Activated naive CD4-positive, alpha-beta T cell treated with anti-CD3 and anti-CD28 coated beads, Interleukin-2, amount 50 U/mL, for 72 hours (primary cell): Measurements from ENCODE around the gene MTAP. TPM values are rescaled to one million over a fixed set of nuclear protein-coding genes. Genes with fewer than 3 reads are reported as not detected.
A peak's percentile ranks its signal among the peaks of the same experiment; 100 is the strongest.

Experiments
- ATAC-seq, 2 donors: fragments of 150-1000 bp; cut with Tn5 transposase; 2 replicates each; pipeline ENCODE4 v1.10.0; 2021; ENCODE audit warnings: mild to moderate bottlenecking in 2 of 2, moderate library complexity in 2 of 2
- DNase-seq, 2 donors: peaks; one replicate each; pipeline ENCODE4 v3.0.0; 2021 to 2022; ENCODE audit warnings: low spot score in 2 of 2
- H3K27ac Mint-ChIP-seq, 2 donors: one replicate each; pipeline ENCODE4 v1.8.0; 2022; ENCODE audit warnings: mild to moderate bottlenecking in 2 of 2, mixed read lengths in 2 of 2
- H3K36me3 Mint-ChIP-seq, 2 donors: one replicate each; pipeline ENCODE4 v1.8.0; 2022; ENCODE audit warnings: mixed read lengths in 2 of 2
- H3K9me3 Mint-ChIP-seq, 2 donors: one replicate each; pipeline ENCODE4 v1.8.0; 2022; ENCODE audit warnings: mixed read lengths in 2 of 2
- total RNA-seq, 2 donors: library from RNA; stranded (reverse); gene quantifications; one replicate each; pipeline ENCODE4 v1.2.3, GENCODE V29; 2022

Gene MTAP
- total RNA-seq, 2 donors from 2014 or later: 50.2 to 56.8 TPM

DNA sequence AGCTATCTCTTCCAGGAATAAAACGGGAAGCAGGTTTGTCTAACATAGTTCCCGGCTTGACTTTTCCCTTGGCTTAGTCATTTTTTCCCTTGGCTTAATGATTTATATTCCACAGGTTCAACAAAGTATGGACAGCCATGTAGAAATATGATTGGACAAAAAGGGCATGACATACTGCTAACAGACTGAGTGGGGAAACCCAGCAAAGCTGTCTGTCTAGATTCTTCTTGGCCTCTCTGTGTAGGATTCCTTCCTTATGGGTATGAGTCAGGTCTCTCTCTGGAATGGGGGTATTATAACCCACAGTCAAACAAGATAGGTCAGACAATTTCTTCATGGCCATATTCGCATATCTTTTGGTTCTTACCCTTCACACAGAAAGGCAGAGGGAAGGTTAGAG is 5.7 kb upstream of the MTAP start:
- Mint-ChIP-seq H3K9me3 (no peaks in the 10 kb centered on the region), H3K27ac (no peak overlapping the region), H3K36me3 (peaks cover 0 to 4% of the 10 kb centered on the region in 2 donors)
- DNase-seq (no peak), ATAC-seq (no peak)

DNA sequence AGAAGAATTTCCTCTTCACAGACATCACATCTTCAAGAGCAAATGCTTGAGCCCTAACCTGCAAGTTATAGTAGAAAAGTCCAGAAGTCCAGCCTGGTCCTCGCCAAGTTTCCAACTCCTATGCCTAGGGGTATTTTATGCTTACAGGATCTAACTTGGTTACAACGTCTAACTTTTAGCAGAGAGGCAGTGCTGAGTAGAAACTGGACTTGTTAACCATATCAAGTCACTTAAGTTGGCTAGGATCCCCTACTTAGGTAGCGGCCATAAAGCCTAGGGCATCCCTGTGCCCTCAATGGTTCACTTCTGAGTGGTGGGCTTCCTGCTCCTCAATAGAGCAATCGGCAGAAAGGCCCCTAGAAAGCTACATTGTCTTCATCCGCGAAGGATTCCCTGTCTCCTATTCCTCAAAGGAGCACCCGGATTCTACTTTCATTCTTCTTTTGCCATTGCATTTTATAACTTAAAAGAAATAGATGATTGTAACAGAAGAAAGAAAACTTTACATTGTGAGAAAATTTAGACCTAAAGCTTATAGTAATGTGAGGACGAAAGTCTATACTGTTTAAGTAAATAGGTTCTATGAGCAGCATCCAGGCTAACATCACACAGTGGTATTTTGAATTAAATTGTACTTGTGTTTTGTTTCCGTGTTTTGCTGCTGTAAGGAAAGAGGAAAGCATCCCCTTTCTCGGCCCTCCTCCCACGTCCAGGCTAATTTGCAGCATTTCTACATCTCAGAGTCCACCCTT is 1.3 kb upstream of the MTAP start:
- H3K36me3 Mint-ChIP-seq: peaks cover 21 to 22% of the 10 kb centered on the region in 2 donors
- ATAC-seq (no peak), DNase-seq (no peak)
- H3K9me3 Mint-ChIP-seq: no peaks in the 10 kb centered on the region
- H3K27ac Mint-ChIP-seq: peak overlapping the region in 1 of 2 donors; percentile 89

- DNase-seq: peak in 1 of 2 donors; percentile 61
- peak; percentile 11 to 23 for ATAC-seq
- peak overlapping the region; percentile 88 to 89 for H3K27ac Mint-ChIP-seq
- H3K9me3 Mint-ChIP-seq: no peaks in the 10 kb centered on the region
- H3K36me3 Mint-ChIP-seq: peaks cover 21 to 27% of the 10 kb centered on the region in 2 donors
These were observed 586 bp upstream of the MTAP start for GRCh38 chr9:21801683-21802417.

- H3K9me3 Mint-ChIP-seq: no peaks in the 10 kb centered on the region
- no peak for ATAC-seq
- no peak for DNase-seq
- H3K36me3 Mint-ChIP-seq: peaks cover 21 to 32% of the 10 kb centered on the region in 2 donors
- peak overlapping the region; percentile 89 to 98 for H3K27ac Mint-ChIP-seq
These were observed 1.2 kb downstream of the MTAP start for GRCh38 chr9:21803649-21804048.

DNA sequence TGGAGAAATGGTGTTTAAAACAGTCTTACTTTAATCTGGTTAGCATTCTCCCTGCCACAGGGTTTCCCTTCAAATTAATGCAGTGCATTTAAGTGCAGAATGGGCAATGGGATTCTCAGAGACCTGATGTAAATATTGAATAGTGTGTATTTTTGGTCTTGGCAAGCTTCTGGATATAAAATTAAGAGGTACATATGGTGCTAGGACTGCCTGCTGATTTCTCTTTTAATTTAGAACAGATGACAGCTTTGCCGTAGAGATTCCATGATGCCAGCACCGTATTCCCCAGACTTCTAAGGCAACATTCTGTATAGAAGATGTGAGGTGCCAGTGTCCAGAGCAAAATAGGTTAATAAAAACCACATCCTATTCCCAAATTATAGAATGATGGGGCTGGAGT is 1.9 kb downstream of the MTAP start:
- no peak for ATAC-seq
- H3K27ac Mint-ChIP-seq: no peak overlapping the region

DNA sequence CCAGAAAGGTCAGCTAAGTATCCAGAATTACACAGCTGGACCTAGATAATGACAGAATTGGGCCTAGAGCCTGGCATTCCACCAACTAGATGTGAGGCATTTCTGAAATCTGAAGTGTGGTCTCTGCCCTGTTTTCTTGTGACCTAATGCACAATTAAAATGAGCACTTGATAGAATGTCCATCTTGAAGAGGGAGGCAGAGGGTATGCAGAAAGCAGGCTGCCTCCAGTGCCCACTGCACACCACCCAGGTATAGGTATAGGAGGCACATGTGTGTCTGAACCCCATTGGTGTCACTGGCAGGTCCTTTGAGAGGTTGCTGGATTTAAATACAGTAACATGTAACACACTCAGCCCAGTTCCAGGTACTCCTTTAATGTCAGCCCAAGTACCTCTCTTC is 2.4 kb downstream of the MTAP start:
- no peaks in the 10 kb centered on the region for H3K9me3 Mint-ChIP-seq
- H3K27ac Mint-ChIP-seq: no peak overlapping the region
- ATAC-seq (no peak), DNase-seq (no peak)
- H3K36me3 Mint-ChIP-seq: peaks cover 21 to 39% of the 10 kb centered on the region in 2 donors

More for the DNA sequence above, 1.9 kb downstream of the MTAP start:
- peaks cover 21 to 37% of the 10 kb centered on the region in 2 donors for H3K36me3 Mint-ChIP-seq
- DNase-seq: no peak
- no peaks in the 10 kb centered on the region for H3K9me3 Mint-ChIP-seq

GRCh38 chr9:21806644-21807043 is 4.2 kb downstream of the MTAP start:
- Mint-ChIP-seq H3K36me3 (peaks cover 19 to 50% of the 10 kb centered on the region in 2 donors), H3K27ac (peak overlapping the region; percentile 34 to 50), H3K9me3 (no peaks in the 10 kb centered on the region)

DNA sequence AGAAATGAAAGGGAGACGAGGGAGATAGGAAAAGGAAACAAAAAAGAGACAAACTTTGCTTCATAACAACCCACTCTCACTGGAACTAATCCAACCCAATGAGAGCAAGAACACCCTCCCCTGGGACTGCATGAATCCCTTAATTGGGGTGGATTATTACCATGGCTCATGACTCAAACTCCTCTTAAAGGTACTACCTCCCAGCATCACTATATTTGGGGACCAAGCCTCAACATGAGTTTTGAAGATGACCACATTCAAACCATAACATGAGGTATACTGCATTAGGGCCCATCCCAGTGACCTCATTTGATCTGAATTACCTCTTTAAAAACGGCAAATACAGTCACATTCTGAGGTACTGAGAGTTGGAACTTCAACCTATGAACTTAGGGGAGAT is 8.0 kb downstream of the MTAP start:
- H3K27ac Mint-ChIP-seq: peak overlapping the region; percentile 50 to 69

More at GRCh38 chr9:21806644-21807043, 4.2 kb downstream of the MTAP start:
- no peak for DNase-seq
- ATAC-seq: no peak

DNA sequence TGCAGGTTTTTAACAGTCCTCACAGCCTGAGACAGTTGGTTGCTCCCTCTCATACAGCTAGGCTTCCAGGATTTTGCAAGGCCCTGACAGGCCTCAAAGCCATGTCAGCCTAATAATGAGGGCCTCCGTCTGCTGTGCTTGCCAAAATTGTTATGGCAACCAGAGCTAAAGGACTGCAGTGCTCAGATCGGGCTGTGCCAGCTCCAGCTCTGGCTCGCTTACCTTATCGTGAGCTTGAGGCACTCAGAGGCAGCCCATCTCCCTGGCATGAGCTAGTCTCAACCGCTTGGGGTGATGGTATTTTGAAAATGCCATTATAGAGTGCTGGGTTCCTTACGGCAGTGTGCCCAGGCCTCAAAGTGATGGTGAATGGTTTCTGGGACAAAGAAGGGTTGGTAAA is 8.4 kb downstream of the MTAP start:
- Mint-ChIP-seq H3K27ac (peak overlapping the region in 1 of 2 donors; percentile 50), H3K36me3 (peaks cover 5 to 48% of the 10 kb centered on the region in 2 donors), H3K9me3 (no peaks in the 10 kb centered on the region)
- DNase-seq (no peak), ATAC-seq (no peak)

More for the DNA sequence above, 8.0 kb downstream of the MTAP start:
- DNase-seq (no peak), ATAC-seq (peak; percentile 37 to 42)
- Mint-ChIP-seq H3K36me3 (peaks cover 5 to 48% of the 10 kb centered on the region in 2 donors), H3K9me3 (no peaks in the 10 kb centered on the region)

- ATAC-seq (no peak), DNase-seq (no peak)
- peaks cover 5 to 51% of the 10 kb centered on the region in 2 donors for H3K36me3 Mint-ChIP-seq
- peak overlapping the region in 1 of 2 donors; percentile 57 for H3K27ac Mint-ChIP-seq
- no peaks in the 10 kb centered on the region for H3K9me3 Mint-ChIP-seq
These were observed 9.5 kb downstream of the MTAP start for GRCh38 chr9:21811914-21812313.

DNA sequence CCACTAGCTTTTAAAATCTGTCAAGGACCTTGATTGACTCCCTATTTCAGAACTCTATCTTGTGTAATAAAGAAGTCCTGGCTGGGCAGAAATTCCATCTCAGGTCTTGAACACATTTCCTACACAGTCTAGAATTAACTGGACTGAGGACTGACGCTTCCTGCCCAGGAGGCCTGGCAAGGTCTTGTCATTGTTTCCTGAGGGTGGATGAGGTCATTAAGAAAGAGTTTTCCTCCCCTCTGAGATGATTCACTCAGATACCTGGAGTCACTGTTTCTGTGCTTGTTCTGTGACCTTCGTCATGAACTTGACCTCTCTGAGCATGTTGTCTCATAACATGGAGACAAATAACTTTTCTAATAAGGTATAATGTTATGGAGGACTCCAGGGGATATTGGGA is 10.0 kb downstream of the MTAP start:
- DNase-seq (no peak), ATAC-seq (peak; percentile 50 to 75)
- no peaks in the 10 kb centered on the region for H3K9me3 Mint-ChIP-seq
- peak overlapping the region in 1 of 2 donors; percentile 57 for H3K27ac Mint-ChIP-seq
- H3K36me3 Mint-ChIP-seq: peaks cover 5 to 52% of the 10 kb centered on the region in 2 donors

DNA sequence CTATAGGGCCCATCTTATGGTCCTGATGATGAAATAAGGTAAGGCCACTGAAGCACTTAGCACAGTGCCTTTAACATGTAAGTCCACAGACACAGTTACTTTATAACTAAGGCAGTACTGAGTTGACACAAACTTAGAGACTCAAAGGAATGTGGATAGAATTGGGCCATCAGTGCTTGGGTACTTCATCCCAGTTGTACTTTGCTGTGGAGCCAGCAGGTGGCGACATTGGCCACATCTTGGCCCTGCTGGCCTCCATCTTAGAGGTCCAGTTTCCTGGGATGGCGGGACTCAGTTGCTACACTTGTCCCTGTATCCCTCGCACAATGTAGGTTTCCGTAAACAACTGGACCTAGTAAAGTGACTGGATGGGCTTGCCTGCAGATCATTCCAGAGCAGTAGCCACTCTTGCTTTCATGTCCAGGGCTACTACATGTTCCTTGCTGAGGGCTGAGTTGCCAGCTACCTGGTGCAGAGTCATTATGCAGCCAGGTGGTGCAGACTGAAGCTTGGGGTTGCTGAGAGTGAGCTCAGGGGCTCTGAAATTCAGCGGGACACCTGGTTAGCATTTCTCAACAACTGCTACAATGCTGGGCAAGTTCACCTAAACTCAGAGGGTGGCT is 10.6 kb downstream of the MTAP start:
- DNase-seq (peak; percentile 67 to 74), ATAC-seq (peak; percentile 31 to 53)
- no peaks in the 10 kb centered on the region for H3K9me3 Mint-ChIP-seq
- H3K27ac Mint-ChIP-seq: peak overlapping the region in 1 of 2 donors; percentile 57
- peaks cover 5 to 56% of the 10 kb centered on the region in 2 donors for H3K36me3 Mint-ChIP-seq

- Mint-ChIP-seq H3K9me3 (no peaks in the 10 kb centered on the region), H3K27ac (no peak overlapping the region), H3K36me3 (peaks cover 8 to 57% of the 10 kb centered on the region in 2 donors)
- DNase-seq: peak in 1 of 2 donors; percentile 59
- no peak for ATAC-seq
These were observed 11.4 kb downstream of the MTAP start for GRCh38 chr9:21813575-21814473.

- Mint-ChIP-seq H3K36me3 (peaks cover 25 to 62% of the 10 kb centered on the region in 2 donors), H3K27ac (no peak overlapping the region), H3K9me3 (no peaks in the 10 kb centered on the region)
- no peak for ATAC-seq
- no peak for DNase-seq
These were observed 13.2 kb downstream of the MTAP start for GRCh38 chr9:21815643-21816042.

DNA sequence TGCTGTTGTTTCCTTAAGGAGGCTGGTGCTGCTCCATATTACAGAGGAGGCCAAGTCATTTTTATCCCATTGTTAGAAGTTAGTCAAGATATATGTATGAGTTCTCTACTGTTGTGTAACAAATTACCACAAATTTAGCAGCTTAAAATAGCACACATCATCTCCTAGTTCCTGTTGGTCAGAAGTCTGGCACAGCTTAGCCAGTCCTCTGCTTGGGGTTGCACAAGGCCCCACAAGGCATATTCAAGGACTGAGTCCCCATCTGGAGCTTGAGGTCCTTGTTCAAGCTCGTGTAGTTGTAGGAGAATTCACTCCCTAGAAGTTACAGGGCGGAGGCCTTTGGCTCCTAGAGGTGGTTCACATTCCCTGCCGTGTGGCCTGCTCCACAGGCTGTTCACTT is 14.7 kb downstream of the MTAP start:
- DNase-seq (no peak), ATAC-seq (no peak)
- Mint-ChIP-seq H3K36me3 (peaks cover 31 to 66% of the 10 kb centered on the region in 2 donors), H3K27ac (no peak overlapping the region), H3K9me3 (no peaks in the 10 kb centered on the region)

DNA sequence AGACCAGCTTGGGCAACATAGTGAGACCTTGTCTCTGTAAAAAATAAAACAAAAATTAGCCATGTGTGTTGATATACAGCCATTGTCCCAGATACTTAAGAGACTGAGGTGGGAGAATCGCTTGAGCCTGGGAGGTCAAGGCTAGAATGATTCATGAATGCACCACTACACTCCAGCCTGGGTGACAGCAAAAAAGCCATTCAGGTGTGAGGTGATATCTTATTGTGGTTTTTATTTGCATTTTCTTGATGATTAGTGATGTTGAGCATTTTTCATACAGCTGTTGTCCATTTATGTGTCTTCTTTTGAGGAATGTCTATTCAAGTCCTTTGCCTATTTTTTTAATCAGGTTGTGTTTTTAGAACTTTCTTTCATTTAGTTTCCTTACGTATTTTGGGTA is 23.2 kb downstream of the MTAP start:
- ATAC-seq (no peak), DNase-seq (no peak)
- peaks cover 53 to 79% of the 10 kb centered on the region in 2 donors for H3K36me3 Mint-ChIP-seq

More for the DNA sequence above, 23.2 kb downstream of the MTAP start:
- Mint-ChIP-seq H3K9me3 (no peaks in the 10 kb centered on the region), H3K27ac (no peak overlapping the region)
